ENCODE data around the gene SPATA13.

Gene SPATA13

GRCh38 chr13:24253520-24254145 is 93.1 kb downstream of the SPATA13 start:
- no peak for DNase-seq (ENCODE audit: low spot score)

GRCh38 chr13:24254146-24254841 is 93.8 kb downstream of the SPATA13 start:
- no peak for DNase-seq (ENCODE audit: low spot score)

DNA sequence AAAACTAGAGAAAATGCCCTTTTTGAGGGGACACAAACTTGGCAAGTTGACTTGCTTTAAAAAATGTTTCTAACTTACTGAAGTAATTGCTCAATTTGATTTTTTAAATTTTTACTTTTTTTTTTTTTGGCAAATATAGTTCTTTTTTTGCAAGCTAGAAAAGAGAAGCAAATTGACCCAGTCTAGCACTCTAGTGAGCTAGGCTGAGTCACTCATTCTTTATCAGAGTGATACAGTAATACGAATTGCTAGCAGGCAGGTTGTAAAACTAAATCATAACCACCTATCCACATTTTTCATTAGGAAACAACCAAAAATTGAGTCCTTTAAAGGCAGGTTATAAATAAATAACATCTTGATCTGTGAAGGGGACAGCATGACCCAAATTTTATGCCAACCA is 97.0 kb downstream of the SPATA13 start:
- DNase-seq (ENCODE audit: low spot score): no peak

DNA sequence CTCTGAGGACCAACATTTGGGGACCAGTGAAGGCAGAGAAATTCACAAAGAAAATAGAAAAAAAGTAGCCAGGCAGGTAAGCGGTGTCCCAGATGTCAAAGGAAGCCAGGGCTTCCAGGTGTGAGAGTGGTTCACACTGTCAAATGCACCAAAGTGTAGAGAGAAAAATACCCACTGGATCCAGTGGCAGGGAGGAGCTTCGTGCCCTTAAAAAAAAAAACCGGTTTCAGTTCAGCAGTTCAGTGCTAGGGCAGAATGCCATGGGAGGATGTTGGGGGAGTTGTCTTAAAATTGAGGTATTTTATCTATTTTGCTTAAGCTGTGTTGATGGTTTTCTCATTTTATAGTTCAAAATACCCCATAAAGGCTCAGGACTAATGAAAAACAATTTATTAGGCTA is 101.0 kb downstream of the SPATA13 start:
- peak; percentile 28 for DNase-seq (ENCODE audit: low spot score)

DNA sequence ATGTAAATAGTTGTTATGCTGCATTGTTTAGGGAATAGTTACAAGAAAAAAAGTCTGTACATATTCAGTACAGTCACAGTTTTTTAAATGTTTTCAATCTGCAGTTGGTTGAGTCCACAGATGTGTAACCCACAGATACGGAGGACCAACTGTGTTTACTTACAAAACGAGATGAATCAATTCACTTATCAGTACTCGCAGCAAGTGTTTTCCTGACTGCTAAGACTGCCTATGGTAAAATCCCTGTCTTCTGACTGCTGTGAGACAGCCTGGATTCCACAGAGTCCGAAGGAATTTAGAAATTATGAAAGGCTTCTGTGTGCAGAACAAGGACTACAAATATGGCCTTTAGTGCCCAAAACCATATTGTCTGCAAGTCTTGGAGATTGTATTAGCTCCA is 103.1 kb downstream of the SPATA13 start:
- no peak for DNase-seq (ENCODE audit: low spot score)

DNA sequence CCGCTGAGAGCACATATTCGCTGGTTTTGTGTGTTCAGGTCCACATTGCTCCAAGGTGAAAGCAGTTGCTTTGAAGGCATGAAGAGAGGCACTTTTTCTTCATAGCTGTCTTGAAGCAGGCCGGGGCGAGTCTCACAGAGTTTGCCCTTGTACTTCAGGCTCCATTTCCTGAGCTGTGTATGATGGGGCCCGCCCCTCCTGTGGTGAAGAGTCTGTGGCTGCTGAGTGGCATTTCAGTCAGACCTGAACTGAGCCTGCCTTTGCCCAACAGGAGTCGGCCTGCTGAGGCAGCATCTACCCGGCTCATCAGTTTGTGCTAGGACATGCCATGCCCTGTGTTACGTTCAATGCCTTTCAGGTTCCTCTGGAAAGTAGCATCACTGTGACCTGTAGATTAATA is 104.5 kb downstream of the SPATA13 start:
- peak; percentile 30 for DNase-seq (ENCODE audit: low spot score)

- no peak for DNase-seq (ENCODE audit: low spot score)
Observed at GRCh38 chr13:24265453-24265852, 104.9 kb downstream of the SPATA13 start.

GRCh38 chr13:24267274-24267673 is 106.8 kb downstream of the SPATA13 start:
- no peak for DNase-seq (ENCODE audit: low spot score)

- DNase-seq (ENCODE audit: low spot score): no peak
Observed at GRCh38 chr13:24267801-24268200, 107.3 kb downstream of the SPATA13 start.

GRCh38 chr13:24269821-24270220 is 109.3 kb downstream of the SPATA13 start:
- no peak for DNase-seq (ENCODE audit: low spot score)

DNA sequence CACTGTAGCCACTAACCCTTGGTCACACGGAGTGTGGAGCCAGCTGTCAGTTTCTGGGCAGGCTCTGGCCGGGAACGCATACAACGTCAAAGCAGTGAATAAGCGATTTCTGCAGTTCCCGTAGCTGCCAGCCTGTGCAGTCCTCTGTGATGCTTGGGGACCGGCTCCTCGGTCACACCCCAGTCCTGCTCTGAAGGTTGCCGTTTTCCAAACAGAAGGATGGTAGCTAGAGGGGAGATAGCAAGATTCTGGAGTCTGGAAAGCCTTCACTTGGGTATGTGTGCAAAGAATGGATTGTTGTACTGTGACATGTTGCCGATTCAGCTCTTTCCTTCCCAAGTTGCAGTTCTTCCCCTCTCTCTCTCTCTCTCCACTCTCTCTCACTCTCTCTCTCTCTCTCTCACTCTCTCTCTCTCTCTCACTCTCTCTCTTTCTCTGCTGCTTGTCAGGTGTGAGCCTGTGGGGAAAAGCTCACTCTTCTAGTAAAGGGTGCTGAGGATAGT is 110.2 kb downstream of the SPATA13 start:
- DNase-seq (ENCODE audit: low spot score): peak; percentile 71

DNA sequence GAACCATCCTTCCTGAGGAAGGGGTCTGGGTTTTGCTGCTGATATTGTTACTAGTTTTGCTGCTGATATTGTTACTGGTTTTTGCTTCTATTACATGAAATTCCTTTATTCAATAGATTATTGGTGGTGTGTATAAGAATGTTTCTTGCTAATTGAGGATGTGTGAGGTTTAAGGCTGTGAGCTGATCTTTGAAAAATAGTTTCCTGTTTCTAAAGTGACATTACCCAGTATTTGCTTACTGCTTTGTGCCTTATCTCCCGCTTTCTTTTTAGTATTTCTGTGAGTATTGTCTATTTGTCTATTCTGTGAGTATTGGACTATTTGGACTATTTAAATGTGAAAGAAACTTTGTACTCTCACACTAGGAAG is 110.7 kb downstream of the SPATA13 start:
- no peak for DNase-seq (ENCODE audit: low spot score)

- DNase-seq (ENCODE audit: low spot score): peak; percentile 76
Observed at GRCh38 chr13:24271601-24272451, 111.3 kb downstream of the SPATA13 start.

GRCh38 chr13:24272452-24273161 is 112.1 kb downstream of the SPATA13 start:
- DNase-seq (ENCODE audit: low spot score): peak; percentile 45

DNA sequence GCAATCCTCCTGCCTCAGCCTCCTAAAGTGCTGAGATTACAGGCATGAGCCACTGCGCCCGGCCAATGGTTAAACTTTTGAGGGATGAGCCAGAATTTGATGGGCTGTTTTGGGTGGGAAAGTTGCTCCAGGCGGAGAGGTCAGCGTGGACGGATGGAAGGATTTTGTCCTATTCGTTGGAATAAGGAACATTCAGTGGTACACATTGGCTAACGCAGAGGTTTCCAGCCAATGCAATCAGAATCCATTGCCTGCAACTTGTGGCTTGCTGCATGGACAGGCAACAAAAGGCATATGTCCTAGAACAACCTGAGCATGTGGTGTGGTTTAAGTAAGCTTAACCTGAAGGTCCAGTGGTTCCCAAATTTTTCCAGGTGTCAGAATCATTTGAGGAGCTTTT is 113.4 kb downstream of the SPATA13 start:
- DNase-seq (ENCODE audit: low spot score): no peak

DNA sequence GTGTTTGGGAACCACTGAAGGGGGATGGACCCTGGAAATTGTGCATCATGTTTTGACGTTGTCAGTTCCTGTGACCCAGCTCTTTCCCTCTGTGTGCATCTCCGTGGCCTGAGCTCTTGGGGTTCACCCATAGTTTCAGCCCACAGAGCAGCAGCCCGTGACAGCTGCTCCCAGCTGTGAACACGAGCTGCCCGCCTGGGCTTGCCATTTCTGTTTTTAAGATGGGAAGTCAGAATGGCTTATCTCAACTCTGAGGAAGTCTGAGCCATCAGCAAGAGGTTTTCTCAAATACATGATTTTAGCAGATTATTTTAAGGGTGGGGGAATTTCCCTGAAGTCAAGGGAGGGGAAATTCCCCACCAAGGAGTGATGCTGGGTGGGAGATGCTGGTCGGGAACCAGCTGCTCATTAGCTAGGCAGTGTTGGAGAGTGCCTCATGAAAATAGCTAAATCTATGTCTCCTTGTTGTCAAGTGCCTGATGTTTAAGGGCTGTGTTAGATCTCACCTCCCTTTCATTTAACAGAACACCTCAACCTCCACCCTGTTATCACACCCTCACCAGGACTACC is 114.0 kb downstream of the SPATA13 start:
- no peak for DNase-seq (ENCODE audit: low spot score)

GRCh38 chr13:24275041-24275440 is 114.5 kb downstream of the SPATA13 start:
- no peak for DNase-seq (ENCODE audit: low spot score)

GRCh38 chr13:24276306-24276705 is 115.8 kb downstream of the SPATA13 start:
- no peak for DNase-seq (ENCODE audit: low spot score)

- no peak for DNase-seq (ENCODE audit: low spot score)
Observed at GRCh38 chr13:24276861-24277260, 116.3 kb downstream of the SPATA13 start.

- no peak for DNase-seq (ENCODE audit: low spot score)
Observed at GRCh38 chr13:24277761-24278160, 117.2 kb downstream of the SPATA13 start.

- no peak for DNase-seq (ENCODE audit: low spot score)
Observed at GRCh38 chr13:24279327-24280110, 119.0 kb downstream of the SPATA13 start.
